GM18517 (cell line): ENCODE measurements around the gene TEX38.
"Not testable (repeated sequence)": the region's sequence is repeated elsewhere in the genome, so short reads cannot be mapped to it uniquely, and the experiment has no call there.

Source experiments
- ATAC-seq: cut with Tn5 transposase; IDR thresholded peaks from one replicate; pipeline ENCODE4 v1.9.1; 2021; ENCODE audit warnings: mild to moderate bottlenecking, moderate library complexity; ENCODE audit not compliant: unreplicated experiment

Gene TEX38

DNA sequence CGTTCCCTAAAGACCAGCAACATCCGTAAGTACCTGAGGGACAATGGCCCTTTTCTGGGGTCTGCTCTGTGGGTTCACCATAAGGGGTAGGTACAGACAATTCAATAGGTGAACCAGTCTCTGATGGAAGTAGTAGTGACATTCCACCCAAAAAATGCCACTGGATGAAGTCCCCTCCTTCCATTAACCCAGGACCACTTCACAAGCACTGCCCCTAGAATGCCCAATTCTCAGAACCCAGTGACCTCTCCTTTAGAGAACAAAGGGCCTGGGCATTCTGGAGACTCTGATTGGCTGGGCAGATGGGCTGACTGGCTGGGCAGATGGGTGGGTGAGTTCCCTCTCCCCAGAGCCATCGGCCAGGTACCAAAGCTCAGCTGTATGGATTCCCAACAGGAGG is at the start of gene TEX38:
Gene TEX38 (plus strand): TSS at position 301 of the 400 bp plus-strand sequence. CDS start 81 bp downstream, at position 382.
- no peak for ATAC-seq

DNA sequence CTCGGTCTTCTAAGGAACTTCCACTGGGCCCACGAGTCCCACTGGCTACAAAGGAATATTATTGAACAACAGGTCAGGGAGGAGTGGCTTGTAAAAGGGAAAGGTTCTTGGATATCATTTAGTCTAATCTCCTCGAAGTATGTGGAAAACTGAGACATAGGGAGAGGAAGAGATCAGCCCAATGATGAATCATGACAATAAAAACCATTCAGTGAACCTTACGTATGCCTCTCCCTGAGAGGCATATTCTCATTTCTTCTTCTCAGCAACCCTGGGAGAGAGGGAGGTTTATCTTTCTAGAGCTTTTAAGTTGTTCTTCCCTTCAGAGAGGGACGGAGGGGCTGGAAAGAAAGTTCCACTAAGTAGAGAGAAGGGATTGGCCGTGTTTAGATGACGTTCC is 49.7 kb upstream of the TEX38 start:
- no peak for ATAC-seq

- no peak for ATAC-seq
These were observed 49.3 kb upstream of the TEX38 start for GRCh38 chr1:46622344-46622743.

- ATAC-seq, result no peak
These were observed 47.7 kb upstream of the TEX38 start for GRCh38 chr1:46623743-46624644.

GRCh38 chr1:46630719-46631118 is 40.9 kb upstream of the TEX38 start:
- no peak for ATAC-seq

DNA sequence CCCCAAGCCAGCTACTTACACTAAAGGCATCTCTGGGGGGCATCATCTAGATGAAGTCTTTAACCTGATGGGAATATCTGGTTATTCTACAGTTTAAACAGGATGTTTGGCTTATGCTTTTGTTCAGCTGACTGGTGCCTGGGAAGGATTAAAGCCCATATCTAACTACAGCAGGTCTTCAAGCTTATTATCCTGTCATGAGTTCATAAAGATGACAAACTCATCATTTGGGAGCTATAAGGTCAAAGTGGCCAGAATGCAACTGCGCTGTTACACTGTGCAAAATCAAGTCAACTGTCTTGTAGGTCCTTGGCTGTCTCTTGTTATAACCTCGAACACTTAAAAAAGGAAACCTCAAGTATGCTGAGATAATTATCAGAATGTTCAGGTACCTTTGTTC is 36.4 kb upstream of the TEX38 start:
- ATAC-seq, result no peak

- no peak for ATAC-seq
These were observed 34.1 kb upstream of the TEX38 start for GRCh38 chr1:46637444-46638083.

GRCh38 chr1:46638921-46639320 is 32.7 kb upstream of the TEX38 start:
- ATAC-seq, result no peak

- no peak for ATAC-seq
These were observed 32.1 kb upstream of the TEX38 start for GRCh38 chr1:46639547-46639946.

GRCh38 chr1:46642115-46642680 is 29.5 kb upstream of the TEX38 start:
- no peak for ATAC-seq

GRCh38 chr1:46643368-46643775 is 28.3 kb upstream of the TEX38 start:
- ATAC-seq, result no peak

DNA sequence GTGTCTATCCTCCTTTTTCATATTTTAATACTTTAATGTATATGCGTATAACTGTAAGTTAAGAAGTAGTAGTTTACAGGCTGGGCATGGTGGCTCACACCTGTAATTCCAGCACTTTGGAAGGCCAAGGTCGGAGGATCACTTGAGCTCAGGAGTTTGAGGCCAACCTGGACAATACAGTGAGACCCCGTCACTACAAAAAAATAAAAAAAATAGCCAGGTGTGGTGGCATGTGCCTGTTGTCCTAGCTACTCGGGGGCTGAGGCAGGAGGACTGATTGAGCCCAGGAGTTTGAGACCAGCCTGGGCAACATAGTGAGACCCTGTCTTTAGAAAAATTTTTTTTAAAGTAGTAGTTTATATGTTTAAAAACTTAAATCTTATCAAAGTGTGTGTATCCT is 25.8 kb upstream of the TEX38 start:
- ATAC-seq, result no peak

- no peak for ATAC-seq
These were observed 25.3 kb upstream of the TEX38 start for GRCh38 chr1:46646331-46646730.

- ATAC-seq, result no peak
These were observed 24.8 kb upstream of the TEX38 start for GRCh38 chr1:46646844-46647243.

- ATAC-seq, result no peak
These were observed 24.0 kb upstream of the TEX38 start for GRCh38 chr1:46647611-46648010.

GRCh38 chr1:46649764-46650163 is 21.9 kb upstream of the TEX38 start:
- no peak for ATAC-seq

- ATAC-seq, result no peak
These were observed 21.2 kb upstream of the TEX38 start for GRCh38 chr1:46650491-46650890.

GRCh38 chr1:46651152-46651551 is 20.5 kb upstream of the TEX38 start:
- not testable (repeated sequence) for ATAC-seq

DNA sequence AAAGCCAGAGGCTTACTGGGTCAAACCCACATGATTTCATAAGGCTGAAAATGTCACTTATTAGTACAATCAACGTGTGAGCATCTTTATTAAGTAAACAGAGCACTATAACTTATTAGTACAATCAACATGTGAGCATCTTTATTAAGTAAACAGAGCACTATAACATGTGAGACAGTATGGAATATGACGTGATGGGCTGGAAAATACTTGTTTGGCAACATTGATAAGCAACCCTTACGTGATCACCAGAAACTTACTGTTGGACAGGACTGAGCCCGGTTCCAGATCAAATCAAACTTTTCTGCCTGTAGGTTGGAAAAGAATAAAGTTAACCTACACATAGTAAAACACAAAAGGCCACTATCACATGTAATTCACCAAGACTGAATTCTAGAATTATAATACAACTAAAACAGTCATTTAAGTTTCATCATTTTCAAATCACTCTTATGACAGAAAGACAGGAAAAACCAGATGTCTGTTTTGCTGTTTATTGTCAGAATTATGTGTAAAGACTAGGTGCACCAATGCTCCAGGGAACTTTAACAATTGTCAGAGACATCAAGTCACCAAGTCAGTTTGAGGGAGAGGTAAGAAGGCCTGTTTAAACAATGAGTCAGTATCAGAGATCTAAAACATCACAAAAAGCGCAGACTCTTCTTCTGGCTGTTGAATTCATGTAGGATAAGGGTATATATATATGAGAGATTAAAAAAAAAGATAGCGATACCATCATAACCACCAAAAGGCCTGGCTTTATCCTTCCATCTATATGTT is 19.1 kb upstream of the TEX38 start:
- ATAC-seq, result no peak

DNA sequence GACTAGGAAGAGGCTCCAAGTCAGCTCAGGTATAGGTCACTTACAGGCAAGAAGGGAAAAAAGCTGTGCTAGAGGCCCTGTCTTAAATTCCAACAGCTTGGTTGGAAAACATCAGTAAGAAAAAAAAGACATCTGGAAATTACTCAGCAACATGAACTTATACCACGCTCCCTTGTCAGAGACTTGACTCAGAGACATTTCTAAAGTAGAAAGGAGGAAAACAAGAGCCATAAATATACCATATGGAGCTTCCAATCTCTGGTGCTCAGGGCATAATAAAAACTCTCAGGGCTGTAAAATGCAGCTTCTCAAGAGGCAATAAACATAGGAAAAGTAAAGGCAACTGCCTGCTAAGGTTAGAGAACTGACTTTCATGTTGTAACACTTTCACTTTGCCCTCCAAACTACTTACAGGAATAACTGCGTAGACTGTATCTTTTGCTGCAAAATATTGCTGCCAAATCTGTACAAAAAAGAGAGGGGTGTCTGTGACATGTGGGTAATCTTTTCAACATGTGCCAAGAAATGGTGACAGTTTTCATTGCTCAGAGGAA is 18.2 kb upstream of the TEX38 start:
- no peak for ATAC-seq

DNA sequence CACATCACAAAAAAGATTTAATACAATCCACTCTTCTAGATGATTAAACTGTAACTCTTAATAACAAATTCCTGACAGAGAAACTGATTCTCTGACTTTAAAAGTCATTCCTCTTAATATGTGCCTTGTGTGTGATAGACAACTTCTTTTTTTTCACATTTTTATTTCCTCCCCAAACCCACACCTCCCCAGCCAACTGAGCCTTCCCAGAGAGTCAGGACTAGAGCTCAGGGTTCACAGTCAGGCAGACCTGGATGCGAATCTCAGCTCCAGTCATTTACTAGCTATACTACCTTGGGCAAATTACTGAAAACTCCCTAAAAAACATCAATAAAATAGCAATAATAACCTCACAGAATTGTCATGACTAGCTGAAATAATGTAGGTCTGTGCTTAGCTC is 17.6 kb upstream of the TEX38 start:
- ATAC-seq, result no peak
